Fibroblast of skin of right biceps (primary cell): ENCODE data around the gene PTRHD1.

Experiments used
- DNase-seq: peaks from one replicate; pipeline ENCODE4 v3.0.0-alpha.2; 2013

The PTRHD1 gene, protein sequence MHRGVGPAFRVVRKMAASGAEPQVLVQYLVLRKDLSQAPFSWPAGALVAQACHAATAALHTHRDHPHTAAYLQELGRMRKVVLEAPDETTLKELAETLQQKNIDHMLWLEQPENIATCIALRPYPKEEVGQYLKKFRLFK

DNA sequence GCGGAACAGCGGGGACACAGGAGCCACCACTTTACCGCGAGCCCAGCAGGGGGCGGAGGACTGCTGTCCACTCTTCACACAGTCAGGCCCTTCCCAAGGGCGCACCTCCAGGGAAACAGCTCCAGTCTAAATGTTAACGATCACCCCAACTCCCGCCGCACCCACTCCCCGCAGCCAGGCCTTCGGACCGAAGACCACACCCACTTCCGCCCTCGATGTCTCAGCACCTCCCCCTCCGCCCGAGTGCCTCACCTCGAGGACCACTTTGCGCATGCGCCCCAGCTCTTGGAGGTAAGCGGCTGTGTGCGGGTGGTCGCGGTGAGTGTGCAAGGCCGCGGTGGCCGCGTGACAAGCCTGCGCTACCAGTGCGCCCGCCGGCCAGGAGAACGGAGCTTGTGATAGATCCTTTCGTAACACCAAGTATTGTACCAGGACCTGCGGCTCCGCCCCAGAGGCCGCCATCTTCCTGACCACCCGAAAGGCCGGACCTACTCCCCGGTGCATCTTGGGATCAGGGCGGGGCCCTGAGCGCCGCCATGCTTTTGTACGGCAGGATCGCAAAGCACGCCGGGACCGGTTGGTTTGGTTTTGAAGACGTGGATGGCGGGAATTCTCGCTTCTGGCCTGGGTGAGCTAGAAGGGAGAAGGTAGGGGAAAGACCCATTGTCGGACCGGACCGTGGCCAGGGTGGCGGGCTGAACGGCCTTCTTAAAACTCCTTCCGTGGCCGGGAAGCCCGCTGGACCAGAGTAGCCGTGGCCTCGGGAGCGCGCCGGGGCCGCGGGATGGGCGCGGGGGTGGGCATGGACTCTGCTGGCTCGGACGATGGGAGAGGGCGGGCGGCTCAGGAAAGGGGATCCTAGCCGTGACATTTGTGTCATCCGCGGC, at the start of gene PTRHD1, which contains the start of gene CENPO:
TSS of gene PTRHD1 (minus strand) at position 518 of the 887 bp plus-strand sequence. CDS start at position 504, 14 bp downstream.
TSS of gene CENPO (plus strand) at position 552 of the 887 bp plus-strand sequence. CDS start 495 bp downstream, outside the sequence.
- DNase-seq, result peak; percentile 97

DNA sequence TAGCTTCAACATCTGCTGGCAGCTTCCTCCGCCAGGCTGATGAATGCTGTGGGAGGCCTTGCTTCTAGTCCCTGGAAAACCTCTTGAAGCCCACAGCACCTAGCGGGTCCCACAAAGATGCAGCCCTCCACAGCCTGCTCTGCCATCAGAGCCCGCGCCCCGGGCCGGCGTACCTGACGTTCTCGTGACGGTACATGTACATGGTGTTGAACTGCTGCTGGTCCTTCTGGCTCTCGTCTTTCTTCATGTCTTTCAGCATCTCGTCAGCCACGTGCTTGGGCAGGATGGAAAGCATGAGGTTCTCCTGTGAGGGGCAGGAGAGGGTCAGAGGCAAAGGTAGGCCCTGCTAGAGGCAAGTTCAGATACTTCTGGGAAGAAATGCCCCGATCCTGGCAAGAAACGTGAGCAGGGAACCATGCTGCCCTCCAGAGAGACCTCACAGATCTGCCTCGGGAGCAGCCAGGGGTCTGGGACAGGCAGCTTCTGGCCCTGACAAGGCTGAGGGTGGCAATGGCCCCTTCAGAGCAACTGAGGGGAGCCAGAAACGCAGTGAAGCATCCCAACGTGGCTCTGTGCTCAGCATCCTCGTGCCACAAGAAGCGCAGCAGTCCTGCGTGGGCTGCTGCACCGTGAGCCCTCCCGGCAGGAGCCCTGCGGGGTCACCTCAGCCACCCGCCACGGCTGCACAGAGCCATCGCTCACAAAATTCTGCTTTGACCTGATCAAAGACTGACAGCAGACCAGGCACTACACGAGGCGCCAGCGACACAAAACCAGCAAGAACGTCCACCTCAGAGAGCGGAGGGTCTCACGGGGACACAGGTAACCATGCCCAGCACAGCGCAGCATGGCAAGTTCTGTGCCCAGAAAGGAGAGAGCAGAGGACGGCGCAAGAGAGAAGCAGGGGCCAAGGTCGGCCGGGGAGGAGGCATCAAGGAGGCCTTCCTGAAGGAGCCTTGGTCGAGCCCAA, 49.2 kb upstream of the PTRHD1 start:
- no peak for DNase-seq

DNA sequence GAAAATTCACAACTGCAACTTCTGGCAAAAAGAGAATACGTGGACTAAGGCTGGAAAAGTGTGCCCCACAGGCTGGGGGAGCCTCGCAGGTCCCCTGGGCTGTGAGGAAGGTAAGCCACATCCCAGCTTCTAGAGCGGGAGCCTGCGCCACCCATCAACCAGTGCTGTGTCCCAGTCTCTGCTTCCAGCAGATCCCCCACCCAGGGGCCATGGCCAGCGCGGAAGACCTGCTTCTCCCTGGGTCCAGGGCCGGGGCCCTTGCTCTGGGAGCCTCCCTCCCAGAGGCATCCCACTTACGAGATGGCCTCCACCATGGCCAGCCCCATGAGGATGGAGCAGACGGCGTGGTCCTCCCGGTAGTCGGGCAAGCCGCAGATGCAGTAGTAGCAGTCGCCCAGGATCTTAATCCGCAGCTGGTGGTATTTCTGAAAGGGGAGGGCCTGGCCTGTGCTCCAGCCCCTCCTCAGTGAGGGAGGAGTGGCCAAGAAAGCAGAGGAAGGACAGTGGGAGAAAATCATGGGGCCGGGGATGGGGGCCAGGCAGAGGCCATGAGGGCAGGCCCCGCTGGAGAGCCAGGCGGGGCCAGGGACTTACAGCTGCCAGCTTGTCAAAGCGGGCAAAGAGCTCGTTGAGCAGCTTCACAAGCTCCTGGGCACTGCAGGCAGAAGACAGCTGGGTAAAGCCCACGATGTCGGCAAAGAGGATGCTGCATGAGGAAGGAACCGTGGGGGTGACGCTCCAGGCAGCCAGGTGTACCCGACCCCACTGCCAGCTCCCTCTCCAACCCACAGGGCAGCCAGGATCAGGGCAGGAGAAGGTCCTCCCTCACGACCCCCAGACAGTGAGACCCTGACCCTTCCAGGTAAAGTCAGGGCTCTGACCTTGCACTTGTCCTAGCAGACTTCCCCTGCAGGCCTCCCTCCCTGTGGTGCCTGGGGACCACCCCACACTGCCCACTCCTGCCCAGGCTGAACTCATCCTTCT, 48.1 kb upstream of the PTRHD1 start:
- no peak for DNase-seq

DNA sequence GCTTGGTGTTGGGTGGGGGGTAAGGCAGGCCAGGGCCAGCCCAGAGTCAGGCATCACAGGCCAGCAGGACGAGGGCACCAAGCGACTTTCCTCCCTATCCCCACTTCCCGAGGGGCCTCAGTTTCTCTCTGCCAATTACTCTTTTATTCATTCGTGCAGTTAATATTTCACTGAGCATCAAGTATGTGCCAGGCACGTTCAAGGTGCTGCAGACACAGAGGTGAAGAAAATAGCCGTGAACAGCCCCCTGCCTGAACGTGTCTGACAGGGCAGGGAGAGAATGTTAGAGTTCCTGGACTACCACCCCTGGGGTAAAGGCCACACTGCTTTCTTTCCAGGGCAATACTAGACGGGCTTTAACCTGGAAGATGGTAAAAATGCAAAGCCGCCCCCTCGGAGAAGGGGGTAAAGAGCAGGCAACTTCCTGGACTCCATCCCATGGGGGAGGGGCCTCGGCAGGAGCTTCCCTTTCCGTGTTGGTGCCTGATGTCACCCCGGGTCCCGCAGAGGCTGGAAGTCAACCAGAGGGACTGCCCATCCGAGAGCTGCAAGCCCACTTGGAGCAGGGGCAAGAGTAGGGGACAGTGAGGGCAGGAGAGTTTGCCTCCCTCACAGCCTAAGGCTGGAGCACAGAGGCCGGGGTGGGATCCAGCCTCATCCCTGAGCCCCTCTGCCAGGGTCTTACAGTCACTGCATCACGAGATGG, 47.1 kb upstream of the PTRHD1 start:
- DNase-seq, result no peak

DNA sequence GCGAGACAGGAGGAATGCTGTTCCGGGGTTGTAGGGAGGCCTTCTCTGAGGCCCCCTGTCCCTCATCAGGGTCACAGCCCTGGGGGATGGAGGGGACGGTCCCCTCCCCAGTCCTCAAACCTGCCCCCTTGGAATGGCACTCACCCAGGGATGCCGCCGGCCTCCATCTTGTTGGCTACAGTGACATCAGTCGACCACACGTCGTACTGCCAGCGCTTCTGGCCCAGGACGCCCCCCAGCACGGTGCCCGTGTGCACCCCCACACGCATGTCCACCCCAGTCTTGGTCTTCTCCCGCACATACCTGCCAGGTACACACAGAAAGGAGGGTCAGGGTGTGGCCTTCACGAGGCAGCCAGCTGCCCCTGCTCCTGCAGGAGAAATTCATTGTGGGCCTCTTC, 46.5 kb upstream of the PTRHD1 start:
- DNase-seq, result no peak

DNA sequence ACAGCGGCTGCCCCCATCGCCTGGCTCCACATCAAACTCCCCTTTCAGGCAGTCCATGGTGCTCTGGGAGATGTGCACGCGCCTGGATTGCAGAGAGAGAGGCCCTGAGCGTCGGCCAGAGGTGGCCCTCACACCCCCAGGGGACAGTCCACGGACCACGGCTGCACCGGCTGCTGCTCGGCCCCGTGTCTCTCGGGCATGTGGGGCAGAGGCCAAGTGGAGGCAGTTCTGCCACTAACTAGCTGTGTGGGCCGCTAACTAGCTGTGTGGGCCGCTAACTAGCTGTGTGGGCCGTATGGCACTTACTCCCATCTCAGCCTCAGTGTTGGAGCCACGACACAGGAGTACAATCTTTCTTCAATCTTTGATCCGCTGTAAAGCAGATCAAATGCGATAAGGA, 45.4 kb upstream of the PTRHD1 start:
- DNase-seq, result no peak

DNA sequence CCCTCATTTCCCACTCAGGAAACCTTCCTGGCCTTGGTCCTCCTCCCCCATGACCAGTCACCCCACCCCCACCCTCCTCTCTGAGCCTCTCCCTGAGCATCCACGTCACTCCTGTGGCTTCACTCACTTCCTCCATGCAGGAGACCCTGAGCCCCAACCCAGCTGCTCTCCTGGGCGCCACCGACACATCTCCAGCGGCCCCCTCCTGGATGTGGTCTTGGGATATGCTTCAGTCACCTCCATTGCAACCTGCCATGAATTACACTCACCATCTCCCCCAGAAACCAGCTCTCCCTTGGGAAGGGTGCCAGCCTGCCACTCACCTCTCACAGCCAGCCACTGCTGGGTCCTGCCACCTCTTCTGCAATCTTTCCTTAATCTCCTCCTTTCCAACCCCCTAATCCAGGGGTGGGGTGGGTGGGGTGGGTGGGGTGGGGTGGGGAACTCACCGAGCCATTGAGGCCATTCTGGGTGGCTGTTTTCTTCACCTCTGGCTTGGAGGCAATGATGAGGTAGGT, 44.9 kb upstream of the PTRHD1 start:
- DNase-seq, result no peak

DNA sequence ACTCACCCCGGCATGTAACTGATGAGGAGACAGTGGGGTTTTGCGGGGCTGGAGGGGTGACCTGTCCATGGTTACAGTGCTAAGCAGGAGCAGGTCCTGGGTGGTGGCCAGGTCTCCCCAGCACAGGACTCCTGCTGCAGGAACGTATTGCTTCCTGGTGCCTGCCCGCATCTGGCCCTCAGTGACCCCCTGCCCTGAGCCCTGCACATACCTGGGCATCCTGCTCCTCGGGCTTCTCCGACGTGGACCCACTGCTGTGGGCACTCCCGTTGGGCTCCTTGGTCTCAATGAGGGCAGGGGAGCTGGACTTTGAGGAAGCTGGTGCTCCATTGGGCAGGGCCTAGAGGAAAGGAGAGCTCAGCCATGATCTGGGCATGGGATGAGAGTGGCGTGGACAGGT, 43.5 kb upstream of the PTRHD1 start:
- DNase-seq, result no peak

DNA sequence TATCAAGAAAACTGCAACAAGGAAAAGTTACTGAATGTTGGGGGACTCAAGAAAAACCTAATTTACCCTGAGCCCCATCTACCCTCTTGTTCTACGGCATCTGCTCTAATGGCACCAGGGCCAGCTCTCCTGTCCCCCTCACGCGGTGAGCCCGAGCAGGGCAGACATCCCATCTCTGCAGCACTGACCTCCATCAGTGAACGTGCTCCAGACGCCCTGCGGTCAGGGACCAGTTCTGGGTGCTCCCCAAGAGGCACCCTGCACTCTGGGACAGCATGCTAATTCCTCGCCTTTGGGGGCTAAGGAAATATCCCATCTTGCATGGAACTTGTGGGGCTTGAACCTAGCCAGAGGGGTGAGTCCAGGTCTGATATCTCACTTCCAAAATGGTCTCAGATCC, 43.0 kb upstream of the PTRHD1 start:
- DNase-seq, result no peak

DNA sequence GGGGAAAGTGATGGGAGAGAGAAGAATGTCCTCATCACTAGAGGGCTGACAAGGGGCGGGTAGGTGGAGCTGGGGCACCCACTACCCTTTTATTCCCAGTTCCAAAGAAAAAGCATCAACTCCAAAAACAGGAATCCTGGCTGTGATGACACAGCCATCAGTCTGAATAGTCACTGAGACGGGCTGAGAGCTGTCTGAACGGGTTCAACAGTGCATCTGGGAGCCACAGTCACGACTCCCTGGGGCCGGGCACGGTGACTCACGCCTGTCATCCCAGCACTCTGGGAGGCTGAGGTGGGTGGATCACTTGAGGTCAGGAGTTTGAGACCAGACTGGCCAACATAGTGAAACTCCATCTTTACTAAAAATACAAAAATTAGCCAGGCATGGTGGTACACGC, 42.2 kb upstream of the PTRHD1 start:
- peak; percentile 77 for DNase-seq

DNA sequence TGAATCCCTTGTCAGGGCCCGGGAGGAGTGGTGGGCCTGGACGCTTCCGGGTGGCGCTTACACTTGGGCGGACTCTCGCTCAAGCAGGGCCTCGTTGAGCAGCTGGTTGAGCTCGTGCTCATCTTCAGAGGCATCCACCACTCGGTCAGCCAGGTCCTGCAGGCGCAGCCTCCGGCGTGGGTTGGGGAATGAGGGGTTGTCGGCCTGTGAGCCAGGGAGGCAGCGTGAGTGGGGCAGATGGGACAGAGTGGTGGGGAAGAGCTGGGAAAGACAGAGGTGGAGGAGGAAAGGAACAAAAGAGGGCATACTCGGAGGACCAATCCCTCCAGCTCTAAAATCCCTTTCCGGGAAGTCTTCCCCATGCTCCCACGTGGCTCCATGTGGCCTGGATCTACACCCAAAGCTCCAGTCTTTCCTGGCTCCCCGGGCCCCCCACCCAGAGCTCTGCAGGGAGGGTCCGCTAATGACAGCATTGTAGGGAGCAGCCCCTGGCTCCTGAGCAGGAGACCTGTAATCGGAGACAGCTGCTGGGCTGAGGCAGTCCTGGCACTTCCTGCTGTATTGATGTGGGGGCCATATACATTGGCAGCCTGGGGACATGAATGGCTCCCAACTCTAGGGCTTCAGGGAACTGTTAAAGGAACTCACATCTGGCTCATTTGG, 41.7 kb upstream of the PTRHD1 start:
- no peak for DNase-seq

DNA sequence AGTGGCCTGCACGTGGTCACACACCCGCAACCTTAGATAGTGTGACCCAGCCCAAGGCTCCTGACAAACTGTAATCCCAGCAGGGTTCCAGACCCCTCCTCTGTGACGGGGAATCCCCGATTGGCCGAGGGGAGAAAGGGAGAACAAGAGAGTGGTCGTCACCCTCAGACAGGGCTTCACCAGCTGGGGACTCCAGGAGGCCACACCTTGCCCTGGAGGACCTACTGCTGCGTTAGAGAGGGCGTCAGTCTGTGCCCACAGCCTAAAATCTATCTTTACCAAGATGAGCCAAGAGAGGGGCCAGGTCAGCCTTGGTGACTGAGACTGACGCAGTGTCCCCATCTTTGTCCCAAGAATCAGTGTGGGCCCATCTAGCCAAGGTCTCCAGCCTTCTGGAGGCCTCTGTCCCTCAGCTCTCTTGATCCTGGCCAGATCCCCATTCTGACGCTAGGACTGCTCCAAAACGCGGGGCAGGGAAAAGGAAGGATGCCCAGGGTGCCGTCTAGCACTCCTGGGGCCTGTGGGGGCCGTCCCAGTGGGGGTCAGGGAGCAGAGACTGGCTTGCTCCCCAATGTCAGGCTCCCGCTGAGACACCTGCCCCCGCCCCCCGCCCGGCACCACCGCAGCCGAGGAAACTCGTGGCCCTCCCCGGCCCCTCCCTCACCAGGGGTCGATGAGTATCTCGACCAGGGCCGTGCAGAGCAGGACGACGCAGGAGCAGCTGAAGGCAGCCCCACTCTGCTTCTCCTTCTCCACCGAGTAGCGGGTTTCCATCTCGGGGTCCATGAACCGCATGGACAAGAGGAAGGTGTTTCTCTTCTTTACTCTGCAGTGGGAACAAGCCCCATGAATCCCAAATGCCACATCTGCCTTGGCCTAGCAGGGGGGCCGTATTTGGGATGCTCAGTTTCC, 40.9 kb upstream of the PTRHD1 start:
- no peak for DNase-seq

DNA sequence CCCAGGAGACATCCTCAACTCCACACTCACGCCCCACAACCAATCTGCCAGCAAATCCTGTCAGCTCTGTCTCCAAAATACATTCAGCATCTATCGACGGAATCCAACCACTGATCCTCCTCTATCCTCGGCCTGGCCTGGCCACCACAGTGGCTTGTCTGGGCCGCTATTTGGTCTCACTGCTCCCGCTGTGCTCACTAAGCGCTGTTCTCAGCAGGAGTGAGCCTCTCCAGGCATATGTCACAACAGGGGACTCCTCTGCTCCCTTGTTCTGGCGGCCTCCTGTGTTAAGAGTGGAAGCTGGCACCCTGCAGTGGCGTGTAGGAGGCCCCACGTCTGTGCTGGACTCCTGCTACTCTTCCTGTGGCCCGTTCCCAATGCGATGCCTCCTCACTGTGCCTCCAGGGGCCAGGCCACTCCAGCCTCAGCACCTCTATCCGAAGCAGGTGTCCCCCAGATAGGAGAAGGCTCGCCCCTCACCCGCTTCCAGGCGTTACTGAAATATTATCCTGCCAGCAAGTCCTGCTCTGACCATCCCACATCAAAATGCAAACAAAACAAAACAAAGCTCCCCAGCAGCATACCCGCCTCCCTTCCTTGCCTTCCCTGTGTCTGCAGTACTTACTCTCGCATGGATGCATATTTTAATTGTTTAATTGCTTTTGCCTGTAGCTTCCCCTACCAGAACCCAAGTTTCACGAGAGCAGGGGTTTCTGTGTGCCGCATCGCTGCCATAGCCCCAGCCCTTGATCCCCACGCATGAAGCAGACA, 39.9 kb upstream of the PTRHD1 start:
- DNase-seq, result no peak

DNA sequence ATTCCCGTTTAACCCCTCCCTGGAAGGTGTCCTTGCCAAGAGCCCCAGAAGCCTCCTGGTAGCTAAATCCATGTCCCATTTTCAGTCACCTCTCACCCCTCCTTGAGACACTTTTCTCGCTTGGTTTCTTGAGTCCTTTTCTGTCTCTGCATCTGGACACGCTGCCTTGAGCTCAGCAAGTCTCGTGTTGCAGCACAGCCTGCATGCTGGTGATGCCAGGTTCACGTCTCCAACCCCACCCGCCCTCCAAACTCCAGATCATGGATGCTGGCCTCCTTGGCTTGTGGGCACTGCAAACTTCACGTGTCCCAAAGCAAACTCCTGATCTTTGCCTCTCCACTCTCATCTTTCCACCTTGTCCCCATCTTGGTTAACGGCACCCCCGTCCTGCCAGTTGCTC, 39.3 kb upstream of the PTRHD1 start:
- no peak for DNase-seq

DNA sequence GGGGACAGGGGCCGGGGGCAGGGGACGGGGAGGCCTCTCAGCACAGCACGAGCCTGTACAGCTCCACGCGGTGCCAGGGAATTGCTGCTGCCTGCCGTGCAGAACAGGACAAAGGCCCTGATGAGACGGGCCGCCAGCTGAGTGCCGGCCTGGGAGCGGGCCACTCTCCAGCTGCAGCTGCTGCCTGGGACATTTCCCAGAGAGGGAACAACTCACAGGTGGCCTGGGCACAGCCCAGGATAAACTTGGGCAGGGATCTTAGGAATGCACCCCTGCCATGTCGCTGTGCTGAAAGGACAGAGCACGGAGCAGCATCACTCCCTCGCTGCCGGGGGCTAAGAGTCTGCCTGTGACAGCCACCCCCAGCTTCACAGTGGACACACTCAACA, 38.9 kb upstream of the PTRHD1 start:
- DNase-seq, result no peak

DNA sequence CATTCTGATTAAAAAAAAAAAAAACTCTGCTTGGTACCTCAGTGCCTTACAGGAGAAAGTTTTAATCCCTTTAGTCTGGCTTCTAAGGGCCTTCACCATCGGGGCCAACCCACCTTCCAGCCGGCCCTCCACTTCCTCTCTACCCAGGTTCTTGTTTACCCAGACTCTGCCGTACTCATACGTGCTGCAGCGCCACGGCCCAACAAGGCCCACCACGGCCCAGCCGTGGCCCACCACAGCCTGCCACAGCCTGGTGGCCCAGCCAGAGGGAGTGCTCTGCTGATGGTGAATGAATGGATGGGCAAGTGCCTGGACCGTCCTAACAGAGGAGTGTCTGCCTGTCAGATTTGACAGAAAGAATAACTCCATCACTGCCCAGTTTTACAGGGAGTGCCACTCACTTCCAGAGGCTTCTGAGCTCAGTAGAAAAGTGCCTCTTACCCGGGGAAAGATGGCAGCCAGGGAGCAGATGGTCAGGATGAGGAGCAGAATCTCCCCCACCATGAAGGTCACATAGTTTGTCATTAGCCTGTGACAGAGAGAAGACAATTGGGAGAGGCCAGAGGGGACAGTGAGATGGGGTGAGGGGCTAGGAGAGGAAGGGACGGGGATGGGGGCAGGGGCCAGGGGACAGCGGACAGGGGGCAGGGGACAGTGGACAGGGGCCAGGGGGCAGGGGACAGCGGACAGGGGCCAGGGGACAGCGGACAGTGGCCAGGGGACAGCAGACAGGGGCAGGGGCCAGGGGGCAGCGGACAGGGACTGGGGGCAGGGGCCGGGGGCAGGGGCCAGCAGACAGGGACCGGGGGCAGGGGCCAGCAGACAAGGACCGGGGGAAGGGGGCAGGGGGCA, 38.3 kb upstream of the PTRHD1 start:
- no peak for DNase-seq

DNA sequence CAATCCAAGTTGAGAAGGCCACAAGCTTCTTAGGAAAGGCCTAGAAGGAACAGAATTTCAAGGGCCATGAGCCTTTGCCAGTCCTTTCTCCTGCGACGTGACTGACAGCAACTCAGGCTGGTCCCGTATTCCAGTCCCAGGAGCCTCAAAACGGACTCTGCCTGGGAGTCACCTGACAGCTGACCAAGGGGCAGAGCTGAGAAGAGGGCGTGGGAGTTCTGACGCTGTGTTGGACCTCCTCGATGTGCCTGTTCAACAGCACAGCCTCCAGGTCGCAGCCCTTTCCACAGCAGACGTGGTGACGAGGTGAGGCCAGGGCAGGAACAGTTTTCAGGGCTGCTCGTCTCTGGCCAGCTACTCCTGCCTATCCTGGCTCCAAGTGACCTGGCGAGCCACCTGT, 37.6 kb upstream of the PTRHD1 start:
- no peak for DNase-seq

DNA sequence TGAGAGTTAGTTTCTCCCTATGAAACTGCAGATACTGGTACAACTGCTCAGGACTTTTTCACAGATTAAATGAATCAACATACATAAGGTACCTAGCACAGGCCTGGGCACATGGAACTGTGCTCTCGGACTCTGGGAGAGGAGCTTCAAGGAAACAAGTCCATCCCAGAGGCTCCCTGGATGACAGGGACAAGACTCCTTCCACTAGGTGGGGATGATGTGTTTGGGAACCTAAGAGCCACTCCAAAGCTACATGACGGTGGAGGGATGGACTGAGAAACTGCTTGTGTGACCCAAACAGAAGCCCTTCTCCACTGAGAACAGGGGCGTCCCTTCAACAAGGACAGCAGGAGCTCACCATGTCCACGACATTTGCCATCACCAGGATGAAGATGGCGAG, 37.2 kb upstream of the PTRHD1 start:
- peak; percentile 35 for DNase-seq
